ENCODE measurements around the gene PLLP. TPM values are rescaled to one million over a fixed set of nuclear protein-coding genes. Genes with fewer than 3 reads are reported as not detected.
A peak's percentile ranks its signal among the peaks of the same experiment; 100 is the strongest.

The PLLP gene
- total and polyA plus RNA-seq, 12 donors = 1.0 to 10.0 (median 2.7) TPM

DNA sequence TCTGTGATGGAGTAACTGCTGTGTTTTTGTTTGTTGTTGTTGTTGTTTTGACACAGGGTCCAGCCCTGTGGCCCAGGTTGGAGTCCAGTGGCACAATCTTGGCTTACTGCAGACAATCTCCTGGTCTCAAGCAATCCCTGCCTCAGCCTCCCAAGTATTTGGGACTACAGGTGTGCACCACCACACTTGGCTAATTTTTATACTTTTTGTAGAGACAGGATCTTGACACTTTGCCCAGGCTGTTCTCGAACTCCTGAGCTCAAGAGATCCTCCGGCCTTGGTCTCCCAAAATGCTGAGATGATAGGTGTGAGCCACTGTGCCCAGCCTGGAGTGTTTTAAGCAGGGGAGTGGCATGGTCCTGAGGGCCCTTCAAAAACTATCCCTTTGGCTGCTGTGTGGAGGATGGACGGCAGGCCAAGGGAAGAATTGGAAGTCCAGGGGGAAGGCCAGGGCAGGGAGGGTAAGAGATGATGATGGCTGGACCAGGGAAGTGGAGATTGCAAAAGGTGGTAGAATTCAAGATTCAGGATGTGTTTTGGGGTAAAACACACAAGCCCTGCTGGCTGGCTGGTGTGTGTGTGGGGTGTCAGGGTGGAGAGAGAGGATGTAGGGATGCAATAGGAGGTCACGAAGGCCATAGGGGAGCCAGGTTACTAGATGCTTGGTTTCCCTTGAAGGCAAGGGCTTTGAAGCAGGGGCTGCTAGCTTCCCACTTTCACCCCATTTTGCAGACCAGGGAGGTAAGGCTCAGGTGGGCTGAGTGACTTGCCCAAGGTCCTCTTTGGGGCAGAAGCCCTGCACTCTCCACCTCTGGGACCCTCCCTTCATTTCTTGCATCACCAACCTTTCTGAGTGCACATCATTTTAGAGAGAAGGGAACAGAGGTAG is 18.8 kb upstream of the PLLP start:
- Histone ChIP-seq H3K27ac (peak overlapping the region in 1 of 5 donors; percentile 79), H3K36me3 (replicated peaks in 1 of 2) (no peaks in the 10 kb centered on the region), H3K4me3 (no peak overlapping the region), H3K4me1 (replicated peaks in 1 of 2) (peaks cover 3 to 13% of the 10 kb centered on the region in 2 donors), H3K27me3 (no peaks in the 10 kb centered on the region), H3K9me3 (replicated peaks in 1 of 3) (no peaks in the 10 kb centered on the region)
- DNase-seq = no peak
- intact Hi-C loops (cut with DNase I) = loop anchor here (5.0 to 10.0 kb wide), 2 partner anchors 212 to 214 kb away; no protein-coding TSS in a partner anchor
- 75 to 93% (median 91%) methylated on average over 4 of the region's 4 CpGs for WGBS, 4 donors
- no peak for TF ChIP-seq POLR2A (IDR thresholded peaks at IDR 0.05)
- TF ChIP-seq, protein P1, sequence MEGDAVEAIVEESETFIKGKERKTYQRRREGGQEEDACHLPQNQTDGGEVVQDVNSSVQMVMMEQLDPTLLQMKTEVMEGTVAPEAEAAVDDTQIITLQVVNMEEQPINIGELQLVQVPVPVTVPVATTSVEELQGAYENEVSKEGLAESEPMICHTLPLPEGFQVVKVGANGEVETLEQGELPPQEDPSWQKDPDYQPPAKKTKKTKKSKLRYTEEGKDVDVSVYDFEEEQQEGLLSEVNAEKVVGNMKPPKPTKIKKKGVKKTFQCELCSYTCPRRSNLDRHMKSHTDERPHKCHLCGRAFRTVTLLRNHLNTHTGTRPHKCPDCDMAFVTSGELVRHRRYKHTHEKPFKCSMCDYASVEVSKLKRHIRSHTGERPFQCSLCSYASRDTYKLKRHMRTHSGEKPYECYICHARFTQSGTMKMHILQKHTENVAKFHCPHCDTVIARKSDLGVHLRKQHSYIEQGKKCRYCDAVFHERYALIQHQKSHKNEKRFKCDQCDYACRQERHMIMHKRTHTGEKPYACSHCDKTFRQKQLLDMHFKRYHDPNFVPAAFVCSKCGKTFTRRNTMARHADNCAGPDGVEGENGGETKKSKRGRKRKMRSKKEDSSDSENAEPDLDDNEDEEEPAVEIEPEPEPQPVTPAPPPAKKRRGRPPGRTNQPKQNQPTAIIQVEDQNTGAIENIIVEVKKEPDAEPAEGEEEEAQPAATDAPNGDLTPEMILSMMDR (IDR thresholded peaks at IDR 0.05) = no peak

DNA sequence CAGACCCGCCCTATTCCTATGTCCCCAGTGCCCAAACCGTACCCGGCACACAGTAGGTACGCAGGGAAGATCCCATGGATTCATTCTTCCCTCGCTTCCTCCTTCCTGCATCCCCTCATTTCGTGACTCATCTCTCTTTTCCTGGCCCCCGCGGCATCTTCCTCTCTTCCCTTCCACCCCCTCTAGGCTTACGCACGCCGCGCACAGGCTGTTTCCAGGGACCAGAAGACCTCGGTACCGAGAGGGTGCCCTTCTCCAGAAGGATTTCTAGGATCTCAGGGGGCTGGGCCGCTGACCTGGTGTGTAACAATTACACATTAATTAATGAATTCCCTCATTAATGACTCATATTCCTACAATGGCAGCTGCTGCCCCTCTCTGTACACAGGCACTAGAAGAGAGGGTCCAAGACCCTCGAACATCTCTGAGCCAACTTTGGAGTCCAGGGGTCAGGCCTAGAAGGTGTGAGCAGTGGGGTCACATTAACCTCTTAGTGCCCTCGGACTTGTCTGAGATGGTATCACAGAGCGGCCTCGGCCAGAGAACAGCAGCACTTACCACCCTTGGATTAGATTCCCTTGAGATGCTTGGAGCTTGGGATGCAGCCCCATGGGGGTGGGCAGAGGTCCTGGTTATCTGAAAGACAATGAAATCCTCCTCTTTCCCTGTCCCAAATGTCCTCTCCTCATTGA is 16.8 kb upstream of the PLLP start:
- TF ChIP-seq, protein P1 (IDR thresholded peaks at IDR 0.05) = no peak
- TF ChIP-seq POLR2A (IDR thresholded peaks at IDR 0.05) = no peak
- H3K27me3 ChIP-seq = no peaks in the 10 kb centered on the region
- WGBS, 4 donors = 48 to 52% (median 49%) methylated on average over 18 to 19 of the region's 19 CpGs
- DNase-seq = peak in 3 of 7 donors; percentile 24 to 39 (median 35)
- intact Hi-C loops (cut with DNase I) = loop anchor here (2.0 to 10.0 kb wide), 3 partner anchors 118 to 216 kb away; no protein-coding TSS in a partner anchor
- no peaks in the 10 kb centered on the region for H3K36me3 ChIP-seq (replicated peaks in 1 of 2)
- no peaks in the 10 kb centered on the region for H3K9me3 ChIP-seq (replicated peaks in 1 of 3)
- no peak overlapping the region for H3K27ac ChIP-seq
- H3K4me1 ChIP-seq (replicated peaks in 1 of 2) = peaks cover 3 to 13% of the 10 kb centered on the region in 2 donors
- H3K4me3 ChIP-seq = no peak overlapping the region

DNA sequence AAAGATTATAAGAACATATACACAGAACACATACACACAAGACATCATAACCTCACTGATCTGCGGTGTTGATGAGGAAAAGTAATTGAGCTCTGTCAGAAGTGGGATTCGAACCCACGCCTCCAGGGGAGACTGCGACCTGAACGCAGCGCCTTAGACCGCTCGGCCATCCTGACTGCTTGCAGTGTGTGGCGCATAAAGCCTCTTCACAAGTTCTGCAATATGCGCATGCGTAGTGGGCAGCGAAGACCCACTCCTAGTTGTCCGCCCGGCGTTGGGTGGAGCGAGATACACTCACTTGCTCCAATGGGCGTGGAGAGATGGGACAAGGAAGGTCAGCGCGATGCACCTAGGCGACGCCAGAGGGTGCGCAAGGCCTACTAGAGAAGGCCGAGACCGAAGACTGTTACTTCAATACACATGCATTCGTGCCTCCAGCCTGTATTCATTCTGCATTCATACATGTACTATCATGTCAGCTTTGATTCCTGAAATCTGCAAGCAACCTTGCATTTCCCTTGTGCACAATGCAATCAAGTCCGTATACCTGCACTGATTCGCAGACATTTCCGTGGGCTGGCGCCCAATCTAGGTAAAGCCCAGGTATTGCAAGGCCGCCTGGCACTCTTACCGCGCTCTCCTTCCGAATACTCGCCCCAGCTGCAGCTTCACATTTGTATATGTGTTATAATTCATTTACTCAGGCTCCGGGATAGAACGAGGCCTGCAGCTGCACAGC is 16.1 kb upstream of the PLLP start:
- TF ChIP-seq, protein P1 (IDR thresholded peaks at IDR 0.05) = peak; percentile 75 to 100 (median 99)
- TF ChIP-seq POLR2A (IDR thresholded peaks at IDR 0.05) = no peak
- H3K36me3 ChIP-seq (replicated peaks in 1 of 2) = no peaks in the 10 kb centered on the region
- H3K4me1 ChIP-seq (replicated peaks in 1 of 2) = peaks cover 3 to 13% of the 10 kb centered on the region in 2 donors
- H3K27ac ChIP-seq = peak overlapping the region; percentile 71 to 91 (median 84)
- WGBS, 4 donors = 4 to 7% (median 5%) methylated on average over 31 to 36 of the region's 36 CpGs
- DNase-seq = peak; percentile 98 to 100 (median 99)
- H3K4me3 ChIP-seq = peak overlapping the region in 2 of 4 donors; percentile 17 to 42
- H3K9me3 ChIP-seq (replicated peaks in 1 of 3) = no peaks in the 10 kb centered on the region
- H3K27me3 ChIP-seq = no peaks in the 10 kb centered on the region
- intact Hi-C loops (cut with DNase I) = loop anchor here (2.0 to 10.0 kb wide), 3 partner anchors 118 to 217 kb away; no protein-coding TSS in a partner anchor
